ENCODE results near the gene ACTN1. TPM values are rescaled to one million over a fixed set of nuclear protein-coding genes. Genes with fewer than 3 reads are reported as not detected.

Gene ACTN1
- polyA plus RNA-seq, 1 of the 3 experiments (the other 2 are of a cell fraction) = 319 TPM

- Histone ChIP-seq H4K20me1 (ENCODE audit: insufficient read depth) (peaks cover 98% of the 10 kb centered on the region), H2AFZ (ENCODE audit: low read depth) (no peak overlapping the region), H3K27ac (ENCODE audit: low read depth in 2 of 2, low read length in 1 of 2) (peak overlapping the region in 1 of 2 experiments; percentile 21; a peak in 2 of 4 replicates), H3K9me2 (no peaks in the 10 kb centered on the region), H3K79me2 (ENCODE audit: insufficient read depth) (peaks cover 98% of the 10 kb centered on the region), H3K9me3 (no peaks in the 10 kb centered on the region), H3K9ac (no peak overlapping the region), H3K27me3 (ENCODE audit: insufficient read depth) (no peaks in the 10 kb centered on the region), H3K36me3 (replicated peaks in 1 of 2; ENCODE audit: control insufficient read depth in 1 of 2, insufficient read depth in 2 of 2, low read length in 1 of 2) (peaks cover 3 to 41% of the 10 kb centered on the region in 2 experiments), H3K4me1 (ENCODE audit: control insufficient read depth in 1 of 2, insufficient read depth in 2 of 2, low read depth in 1 of 2, low read length in 1 of 2) (peaks cover 34 to 69% of the 10 kb centered on the region in 2 experiments), H3K4me2 (no peak overlapping the region), H3F3A (replicated peaks; ENCODE audit: insufficient read depth) (peaks cover 19% of the 10 kb centered on the region), H3K4me3 (ENCODE audit: low read depth in 2 of 2, low read length in 1 of 2) (no peak overlapping the region)
- ChIA-PET POLR2A (no interaction called here), CTCF (interaction anchor here (1.0 to 5.4 kb wide), 4 partner anchors 9 to 164 kb away, joined by 3 to 29 read pairs (median 4); no protein-coding TSS in a partner anchor)
- DNase-seq = no peak
- no peak for TF ChIP-seq ELF1 (IDR thresholded peaks at IDR 0.05)
- TF ChIP-seq RFX5 (IDR thresholded peaks at IDR 0.05; ENCODE audit: low read length) = peak; percentile 89
- WGBS (ENCODE audit: low lambda C conversion rate) = 90% methylated on average over 5 of the region's 6 CpGs
Measured at GRCh38 chr14:68935761-68936214, 43.3 kb downstream of the ACTN1 start.

- Histone ChIP-seq H3K4me1 (ENCODE audit: control insufficient read depth in 1 of 2, insufficient read depth in 2 of 2, low read depth in 1 of 2, low read length in 1 of 2) (peaks cover 20 to 54% of the 10 kb centered on the region in 2 experiments), H3K9me2 (no peaks in the 10 kb centered on the region), H3K79me2 (ENCODE audit: insufficient read depth) (peaks cover 100% of the 10 kb centered on the region), H3K4me3 (ENCODE audit: low read depth in 2 of 2, low read length in 1 of 2) (no peak overlapping the region), H3K9ac (no peak overlapping the region), H3K9me3 (no peaks in the 10 kb centered on the region), H3K36me3 (replicated peaks in 1 of 2; ENCODE audit: control insufficient read depth in 1 of 2, insufficient read depth in 2 of 2, low read length in 1 of 2) (peaks cover 3 to 49% of the 10 kb centered on the region in 2 experiments), H3K27me3 (ENCODE audit: insufficient read depth) (no peaks in the 10 kb centered on the region), H3K4me2 (no peak overlapping the region), H4K20me1 (ENCODE audit: insufficient read depth) (peaks cover 100% of the 10 kb centered on the region), H3F3A (replicated peaks; ENCODE audit: insufficient read depth) (peaks cover 8% of the 10 kb centered on the region), H3K27ac (ENCODE audit: low read depth in 2 of 2, low read length in 1 of 2) (no peak overlapping the region), H2AFZ (ENCODE audit: low read depth) (no peak overlapping the region)
- POLR2A ChIA-PET = no interaction called here
- TF ChIP-seq YY1 (IDR thresholded peaks at IDR 0.05; ENCODE audit: low read depth) (no peak), ELF1 (IDR thresholded peaks at IDR 0.05) (no peak), GABPA (IDR thresholded peaks at IDR 0.05; ENCODE audit: low read depth) (no peak), JUND (IDR thresholded peaks at IDR 0.05) (no peak), RFX5 (IDR thresholded peaks at IDR 0.05; ENCODE audit: low read length) (no peak), TEAD4 (IDR thresholded peaks at IDR 0.05; ENCODE audit: borderline replicate concordance, insufficient read depth) (no peak), CHD2 (IDR thresholded peaks at IDR 0.05; ENCODE audit: low read length, partially characterized antibody) (no peak), SMC3 (IDR thresholded peaks at IDR 0.05; ENCODE audit: low read depth, low read length) (no peak), FOXJ3 (CRISPR knock-in tag; IDR thresholded peaks at IDR 0.05) (no peak), POLR2AphosphoS5 (IDR thresholded peaks at IDR 0.05; ENCODE audit: low read depth, low read length) (no peak), NRF1 (IDR thresholded peaks at IDR 0.05; ENCODE audit: low read depth, low read length) (no peak), TAF1 (IDR thresholded peaks at IDR 0.05; ENCODE audit: borderline replicate concordance, low read depth, low read length) (no peak), MXI1 (IDR thresholded peaks at IDR 0.05; ENCODE audit: low read depth, low read length) (no peak), FOXM1 (IDR thresholded peaks at IDR 0.05; ENCODE audit: low read depth) (no peak), FOSL2 (IDR thresholded peaks at IDR 0.05; ENCODE audit: borderline replicate concordance, low read depth) (no peak), RCOR1 (IDR thresholded peaks at IDR 0.05; ENCODE audit: low read length) (no peak), SIN3A (IDR thresholded peaks at IDR 0.05; ENCODE audit: borderline replicate concordance, low read depth, low read length) (no peak), RAD21 (IDR thresholded peaks at IDR 0.05; ENCODE audit: low read length) (no peak)
- 96% methylated on average over 8 of the region's 9 CpGs for WGBS (ENCODE audit: low lambda C conversion rate)
- CTCF ChIA-PET = no interaction called here
- DNase-seq = no peak
Measured at GRCh38 chr14:68934066-68934465, 45.0 kb downstream of the ACTN1 start.
